WTC11 (cell line): ENCODE measurements around the gene DCAF5. TPM values are rescaled to one million over a fixed set of nuclear protein-coding genes. Genes with fewer than 3 reads are reported as not detected.

Experiments
- ATAC-seq: fragments of 200-7000 bp; cut with Tn5 transposase; 2 replicates; pipeline ENCODE4 v1.10.0; 2021; ENCODE audit warnings: mild to moderate bottlenecking, moderate library complexity
- CTCF ChIA-PET: fragments of 300-600 bp; sonication (Branson Sonifier 250); formaldehyde crosslinking; loops from one replicate; lab custom pipeline; 2021; ENCODE audit warnings: antibody characterized with exemption; lab: Charles Lee
- POLR2A ChIA-PET: fragments of 350-600 bp; sonication (Branson Sonifier 250); formaldehyde crosslinking; loops from one replicate; lab custom pipeline; 2021; ENCODE audit warnings: antibody characterized with exemption; lab: Charles Lee
- DNase-seq: peaks from one replicate; pipeline ENCODE4 v3.0.0; 2021; ENCODE audit warnings: low spot score
- H3K27ac Mint-ChIP-seq: 2 replicates; pipeline ENCODE4 v1.8.0; 2021; ENCODE audit warnings: mixed read lengths
- H3K27me3 Mint-ChIP-seq: 2 replicates; pipeline ENCODE4 v1.8.0; 2021; ENCODE audit warnings: low read depth, mild to moderate bottlenecking, moderate library complexity, mixed read lengths
- H3K36me3 Mint-ChIP-seq: 2 replicates; pipeline ENCODE4 v1.8.0; 2021; ENCODE audit warnings: mixed read lengths
- H3K4me1 Mint-ChIP-seq: 2 replicates; pipeline ENCODE4 v1.8.0; 2022; ENCODE audit warnings: mixed read lengths
- H3K4me3 Mint-ChIP-seq: 2 replicates; pipeline ENCODE4 v1.8.0; 2021; ENCODE audit warnings: mild to moderate bottlenecking, moderate library complexity, mixed read lengths
- H3K9me3 Mint-ChIP-seq: 2 replicates; pipeline ENCODE4 v1.8.0; 2021; ENCODE audit warnings: mixed read lengths
- CTCF ChIP-seq: fragments of 200-600 bp; IDR thresholded peaks from 2 replicates; pipeline ENCODE4 v1.8.0; 2022; ENCODE audit warnings: antibody characterized with exemption
- ELF4 ChIP-seq: sonication (generic); formaldehyde crosslinking; IDR thresholded peaks from 2 replicates; pipeline ENCODE4 v1.8.1; 2022; ENCODE audit warnings: low read depth, mild to moderate bottlenecking, moderate library complexity, missing genetic modification reagents
- ETV6 ChIP-seq: sonication (generic); formaldehyde crosslinking; IDR thresholded peaks from 2 replicates; pipeline ENCODE4 v1.8.1; 2022; ENCODE audit warnings: mild to moderate bottlenecking, missing genetic modification reagents
- FOXP4 ChIP-seq: sonication (generic); formaldehyde crosslinking; IDR thresholded peaks from 2 replicates; pipeline ENCODE4 v1.8.0; 2022; ENCODE audit warnings: mild to moderate bottlenecking, missing genetic modification reagents
- GABPB1 ChIP-seq: sonication (generic); formaldehyde crosslinking; IDR thresholded peaks from 2 replicates; pipeline ENCODE4 v1.8.1; 2023; ENCODE audit warnings: mild to moderate bottlenecking, missing genetic modification reagents
- GTF2I ChIP-seq: fragments of 250-450 bp; sonication (Bioruptor Pico); conservative IDR thresholded peaks from 2 replicates; pipeline ENCODE4 v1.4.0; 2021; ENCODE audit warnings: mild to moderate bottlenecking
- HMGXB4 ChIP-seq: sonication (generic); formaldehyde crosslinking; IDR thresholded peaks from 2 replicates; pipeline ENCODE4 v1.8.1; 2023; ENCODE audit warnings: mild to moderate bottlenecking, moderate library complexity, missing genetic modification reagents
- KAT7 ChIP-seq: sonication (generic); formaldehyde crosslinking; IDR thresholded peaks from 2 replicates; pipeline ENCODE4 v1.8.1; 2023; ENCODE audit warnings: missing genetic modification reagents, mild to moderate bottlenecking, borderline replicate concordance
- PREB ChIP-seq: sonication (generic); formaldehyde crosslinking; IDR thresholded peaks from 2 replicates; pipeline ENCODE4 v1.8.1; 2022; ENCODE audit warnings: mild to moderate bottlenecking, missing genetic modification reagents, moderate library complexity, borderline replicate concordance
- SMAD3 ChIP-seq: sonication (generic); formaldehyde crosslinking; IDR thresholded peaks from 2 replicates; pipeline ENCODE4 v1.8.0; 2022; ENCODE audit warnings: missing genetic modification reagents, mild to moderate bottlenecking, borderline replicate concordance
- SOX15 ChIP-seq: fragments of 250-450 bp; sonication (Bioruptor Pico); IDR thresholded peaks from 2 replicates; pipeline ENCODE4 v1.9.0; 2021; ENCODE audit warnings: mild to moderate bottlenecking
- SP1 ChIP-seq: sonication (generic); formaldehyde crosslinking; conservative IDR thresholded peaks from 2 replicates; pipeline ENCODE4 v1.8.1; 2022; ENCODE audit warnings: missing genetic modification reagents
- TCF7 ChIP-seq: sonication (generic); formaldehyde crosslinking; IDR thresholded peaks from 2 replicates; pipeline ENCODE4 v1.8.0; 2022; ENCODE audit warnings: mild to moderate bottlenecking, low read depth, missing genetic modification reagents, moderate library complexity
- USF1 ChIP-seq: sonication (generic); formaldehyde crosslinking; IDR thresholded peaks from 2 replicates; pipeline ENCODE4 v1.8.0; 2022; ENCODE audit warnings: mild to moderate bottlenecking, missing genetic modification reagents
- ZNF263 ChIP-seq: sonication (generic); formaldehyde crosslinking; IDR thresholded peaks from 2 replicates; pipeline ENCODE4 v1.8.1; 2022; ENCODE audit warnings: low read depth, mild to moderate bottlenecking, moderate library complexity, missing genetic modification reagents
- ZNF317 ChIP-seq: sonication (generic); formaldehyde crosslinking; IDR thresholded peaks from 2 replicates; pipeline ENCODE4 v1.8.1; 2023; ENCODE audit warnings: low read depth, mild to moderate bottlenecking, moderate library complexity, missing genetic modification reagents, borderline replicate concordance
- ZNF396 ChIP-seq: fragments of 250-450 bp; sonication (Bioruptor Pico); IDR thresholded peaks from 2 replicates; pipeline ENCODE4 v1.8.0; 2021; ENCODE audit warnings: mild to moderate bottlenecking, moderate library complexity, borderline replicate concordance
- ZNF512 ChIP-seq: sonication (generic); formaldehyde crosslinking; IDR thresholded peaks from 2 replicates; pipeline ENCODE4 v1.8.1; 2022; ENCODE audit warnings: missing genetic modification reagents, borderline replicate concordance
- ZNF671 ChIP-seq: fragments of 250-450 bp; sonication (Bioruptor Pico); IDR thresholded peaks from 2 replicates; pipeline ENCODE4 v1.8.0; 2021; ENCODE audit warnings: mild to moderate bottlenecking
- ZSCAN18 ChIP-seq: fragments of 250-450 bp; sonication (Bioruptor Pico); IDR thresholded peaks from 2 replicates; pipeline ENCODE4 v2.1.2; 2022; ENCODE audit warnings: mild to moderate bottlenecking, moderate library complexity
- total RNA-seq: library from RNA; stranded (reverse); gene quantifications from 3 replicates; pipeline ENCODE4 v1.2.3, GENCODE V29; 2021

The DCAF5 gene
- total RNA-seq, 1 experiment from 2014 or later: 30.3 TPM

- peak; percentile 98 for ATAC-seq
- peak overlapping the region; percentile 50; the same call in 1 of the 2 replicates for H3K27ac Mint-ChIP-seq
- H3K4me3 Mint-ChIP-seq: no peak overlapping the region
- H3K4me1 Mint-ChIP-seq: peaks cover 4% of the 10 kb centered on the region
- ChIA-PET POLR2A (interaction anchor here (0.8 to 1.1 kb wide), 2 partner anchors 9 to 281 kb away, joined by 3 to 4 read pairs; no protein-coding TSS in a partner anchor), CTCF (interaction anchor here (0.5 to 3.1 kb wide), 48 partner anchors 9 to 374 kb away, joined by 3 to 43 read pairs (median 4); partner anchors contain the start of gene GALNT16)
- H3K27me3 Mint-ChIP-seq: no peaks in the 10 kb centered on the region
- DNase-seq: peak; percentile 18
- no peak for TF ChIP-seq ZNF263 (CRISPR knock-in tag)
- TF ChIP-seq USF1: no peak
- no peak for TF ChIP-seq SP1 (CRISPR knock-in tag)
- TF ChIP-seq ZSCAN18 (CRISPR knock-in tag): no peak
- peak; percentile 57; the same call in 1 of the 2 replicates for TF ChIP-seq CTCF
- TF ChIP-seq ZNF512 (CRISPR knock-in tag): no peak
- TF ChIP-seq ETV6: no peak
- TF ChIP-seq ZNF671 (CRISPR knock-in tag): no peak
- TF ChIP-seq ZNF317: no peak
- H3K36me3 Mint-ChIP-seq: peaks cover 3% of the 10 kb centered on the region; the same call in 1 of the 2 replicates
- no peaks in the 10 kb centered on the region for H3K9me3 Mint-ChIP-seq
Measured at GRCh38 chr14:69107407-69108003, 45.4 kb downstream of the DCAF5 start.

- Mint-ChIP-seq H3K4me1 (peaks cover 4% of the 10 kb centered on the region), H3K27me3 (no peaks in the 10 kb centered on the region), H3K36me3 (peaks cover 3% of the 10 kb centered on the region; the same call in 1 of the 2 replicates), H3K9me3 (no peaks in the 10 kb centered on the region), H3K4me3 (no peak overlapping the region), H3K27ac (no peak overlapping the region)
- DNase-seq (no peak), ATAC-seq (no peak)
- ChIA-PET POLR2A (interaction anchor here (0.6 kb wide), 1 partner anchor 313 kb away, joined by 3 read pairs; no protein-coding TSS in a partner anchor), CTCF (interaction anchor here (0.8 to 3.1 kb wide), 19 partner anchors 12 to 290 kb away, joined by 3 to 43 read pairs (median 6); no protein-coding TSS in a partner anchor)
- TF ChIP-seq FOXP4 (CRISPR knock-in tag) (no peak), SOX15 (CRISPR knock-in tag) (no peak), GTF2I (CRISPR knock-in tag) (no peak), ELF4 (no peak), ZSCAN18 (CRISPR knock-in tag) (no peak), TCF7 (CRISPR knock-in tag) (no peak), KAT7 (CRISPR knock-in tag) (no peak), HMGXB4 (no peak), ZNF396 (CRISPR knock-in tag) (no peak), SMAD3 (CRISPR knock-in tag) (no peak), PREB (no peak), GABPB1 (CRISPR knock-in tag) (no peak)
Measured at GRCh38 chr14:69106451-69106850, 46.5 kb downstream of the DCAF5 start.
